Sigmoid colon (tissue), 4 donors: ENCODE measurements around the gene ARFIP1.

Experiments used
- EP300 ChIP-seq, 4 donors: sonication (generic); formaldehyde crosslinking; IDR thresholded peaks; one replicate each; pipeline ENCODE4 v1.6.1; 2017; ENCODE audit warnings: antibody characterized with exemption in 4 of 4
- POLR2A ChIP-seq, 2 donors: fragments of 450-650 bp; IDR thresholded peaks; one replicate each; pipeline ENCODE4 v1.6.1; 2016; ENCODE audit warnings: antibody characterized with exemption in 2 of 2, mild to moderate bottlenecking in 2 of 2, moderate library complexity in 2 of 2
- POLR2AphosphoS5 ChIP-seq, 4 donors: sonication (generic); formaldehyde crosslinking; IDR thresholded peaks; one replicate each; pipeline ENCODE4 v1.6.1; 2017; ENCODE audit warnings: antibody characterized with exemption in 4 of 4
- TF ChIP-seq, protein P1 (sequence below), 4 experiments: fragments of 450-650 bp in 3 of 4; fragments of 200-600 bp in 1 of 4; IDR thresholded peaks; one replicate each; pipeline ENCODE4 v1.5.1; 2016 to 2019; ENCODE audit warnings: antibody characterized with exemption in 4 of 4, mild to moderate bottlenecking in 3 of 4, moderate library complexity in 2 of 4

DNA sequence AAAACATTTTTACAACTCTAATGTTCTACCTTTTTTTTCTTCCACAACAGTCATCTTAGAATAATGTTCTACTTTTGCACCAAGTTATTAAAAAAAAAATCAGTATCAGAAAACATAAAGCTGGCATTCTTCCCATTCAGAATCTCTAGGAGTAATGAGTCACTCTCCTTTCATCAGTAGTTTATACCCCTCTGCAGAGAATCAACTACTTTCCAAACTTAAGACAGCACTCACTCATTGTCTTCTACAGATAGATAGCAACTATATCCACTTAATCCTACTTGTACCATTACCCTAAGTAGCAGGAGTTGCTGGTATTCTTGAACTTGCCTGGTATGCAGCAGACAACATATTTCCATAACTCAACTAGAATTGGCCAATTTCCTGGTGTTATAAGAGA is 3.4 kb upstream of the ARFIP1 start:
- TF ChIP-seq POLR2A (IDR thresholded peaks at IDR 0.05) = no peak
- TF ChIP-seq, protein P1, sequence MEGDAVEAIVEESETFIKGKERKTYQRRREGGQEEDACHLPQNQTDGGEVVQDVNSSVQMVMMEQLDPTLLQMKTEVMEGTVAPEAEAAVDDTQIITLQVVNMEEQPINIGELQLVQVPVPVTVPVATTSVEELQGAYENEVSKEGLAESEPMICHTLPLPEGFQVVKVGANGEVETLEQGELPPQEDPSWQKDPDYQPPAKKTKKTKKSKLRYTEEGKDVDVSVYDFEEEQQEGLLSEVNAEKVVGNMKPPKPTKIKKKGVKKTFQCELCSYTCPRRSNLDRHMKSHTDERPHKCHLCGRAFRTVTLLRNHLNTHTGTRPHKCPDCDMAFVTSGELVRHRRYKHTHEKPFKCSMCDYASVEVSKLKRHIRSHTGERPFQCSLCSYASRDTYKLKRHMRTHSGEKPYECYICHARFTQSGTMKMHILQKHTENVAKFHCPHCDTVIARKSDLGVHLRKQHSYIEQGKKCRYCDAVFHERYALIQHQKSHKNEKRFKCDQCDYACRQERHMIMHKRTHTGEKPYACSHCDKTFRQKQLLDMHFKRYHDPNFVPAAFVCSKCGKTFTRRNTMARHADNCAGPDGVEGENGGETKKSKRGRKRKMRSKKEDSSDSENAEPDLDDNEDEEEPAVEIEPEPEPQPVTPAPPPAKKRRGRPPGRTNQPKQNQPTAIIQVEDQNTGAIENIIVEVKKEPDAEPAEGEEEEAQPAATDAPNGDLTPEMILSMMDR (IDR thresholded peaks at IDR 0.05) = no peak
- TF ChIP-seq POLR2AphosphoS5 (IDR thresholded peaks at IDR 0.05) = no peak
- no peak for TF ChIP-seq EP300 (IDR thresholded peaks at IDR 0.05)
